DND-41 (cell line): Measurements from ENCODE around the gene ATP6V0A1.
"Not testable (repeated sequence)": the region's sequence is repeated elsewhere in the genome, so short reads cannot be mapped to it uniquely, and the experiment has no call there.

Source experiments
- ATAC-seq: fragments of 200-7000 bp; cut with Tn5 transposase; 3 replicates; pipeline ENCODE4 v1.9.1; 2021; ENCODE audit warnings: low read depth; ENCODE audit not compliant: insufficient read depth
- DNase-seq: peaks from one replicate; pipeline ENCODE4 v3.0.0-alpha.2; 2020
- H2AFZ ChIP-seq: 2 replicates; pipeline ENCODE4 v1.6.0; 2012; ENCODE audit warnings: low read depth, low read length
- H3K27ac ChIP-seq: 2 replicates; pipeline ENCODE4 v1.5.1; 2012; ENCODE audit warnings: low read length, inconsistent platforms
- H3K27me3 ChIP-seq: fragments of 200-600 bp; sonication (generic); 2 replicates; pipeline ENCODE4 v1.6.0; 2012; ENCODE audit warnings: low read length, mild to moderate bottlenecking, inconsistent platforms; ENCODE audit not compliant: insufficient read depth, poor library complexity
- H3K36me3 ChIP-seq: 2 replicates; pipeline ENCODE4 v1.5.1; 2012; ENCODE audit warnings: low read length, inconsistent platforms; ENCODE audit not compliant: insufficient read depth
- H3K4me1 ChIP-seq: 2 replicates; pipeline ENCODE4 v1.5.1; 2012; ENCODE audit warnings: mild to moderate bottlenecking, low read length; ENCODE audit not compliant: insufficient read depth
- H3K4me2 ChIP-seq: 2 replicates; pipeline ENCODE4 v1.6.0; 2012; ENCODE audit warnings: mild to moderate bottlenecking, moderate library complexity, low read length, inconsistent platforms; ENCODE audit not compliant: insufficient read depth
- H3K4me3 ChIP-seq, 2 experiments: fragments of 200-600 bp in 1 of 2; shearing (Covaris generic) in 1 of 2; 2 replicates each; pipeline ENCODE4 v1.5.1; 2012 to 2016; ENCODE audit warnings: inconsistent platforms in 2 of 2, low read length in 2 of 2, mild to moderate bottlenecking in 2 of 2, low read depth in 1 of 2, moderate library complexity in 1 of 2
- H3K79me2 ChIP-seq: 2 replicates; pipeline ENCODE4 v1.6.0; 2012; ENCODE audit warnings: low read length, inconsistent platforms; ENCODE audit not compliant: insufficient read depth
- H3K9ac ChIP-seq: 2 replicates; pipeline ENCODE4 v1.6.0; 2012; ENCODE audit warnings: low read depth, mild to moderate bottlenecking, inconsistent platforms, low read length, moderate library complexity
- H3K9me3 ChIP-seq: 2 replicates; pipeline ENCODE4 v1.5.1; 2012; ENCODE audit warnings: low read length, moderate library complexity, mild to moderate bottlenecking, inconsistent platforms; ENCODE audit not compliant: insufficient read depth, severe bottlenecking
- H4K20me1 ChIP-seq: 2 replicates; pipeline ENCODE4 v1.6.0; 2012; ENCODE audit warnings: low read length; ENCODE audit not compliant: insufficient read depth
- EZH2 ChIP-seq: IDR thresholded peaks from 3 replicates; pipeline ENCODE4 v1.6.1; 2012; ENCODE audit warnings: borderline replicate concordance, low read depth, mild to moderate bottlenecking, moderate library complexity, low read length, inconsistent platforms; ENCODE audit not compliant: severe bottlenecking
- TF ChIP-seq, protein P1 (sequence below): IDR thresholded peaks from 2 replicates; pipeline ENCODE4 v1.5.1; 2012; ENCODE audit warnings: borderline replicate concordance, low read length, moderate library complexity, mild to moderate bottlenecking; ENCODE audit not compliant: poor library complexity, severe bottlenecking; ENCODE audit errors: extremely low read depth

The ATP6V0A1 gene

GRCh38 chr17:42537156-42537805 is 78.6 kb downstream of the ATP6V0A1 start:
- H3K27me3 ChIP-seq, result no peaks in the 10 kb centered on the region
- peak overlapping the region; percentile 36 to 67; a peak in 3 of 4 replicates for H3K4me3 ChIP-seq
- peaks cover 21% of the 10 kb centered on the region for H3K36me3 ChIP-seq
- H4K20me1 ChIP-seq, result peaks cover 7% of the 10 kb centered on the region; the same call in 1 of the 2 replicates
- no peaks in the 10 kb centered on the region for H3K9me3 ChIP-seq
- ATAC-seq, result no peak
- H3K4me1 ChIP-seq, result peaks cover 39% of the 10 kb centered on the region
- H3K79me2 ChIP-seq, result peaks cover 10% of the 10 kb centered on the region
- TF ChIP-seq EZH2, result no peak
- TF ChIP-seq, protein P1, sequence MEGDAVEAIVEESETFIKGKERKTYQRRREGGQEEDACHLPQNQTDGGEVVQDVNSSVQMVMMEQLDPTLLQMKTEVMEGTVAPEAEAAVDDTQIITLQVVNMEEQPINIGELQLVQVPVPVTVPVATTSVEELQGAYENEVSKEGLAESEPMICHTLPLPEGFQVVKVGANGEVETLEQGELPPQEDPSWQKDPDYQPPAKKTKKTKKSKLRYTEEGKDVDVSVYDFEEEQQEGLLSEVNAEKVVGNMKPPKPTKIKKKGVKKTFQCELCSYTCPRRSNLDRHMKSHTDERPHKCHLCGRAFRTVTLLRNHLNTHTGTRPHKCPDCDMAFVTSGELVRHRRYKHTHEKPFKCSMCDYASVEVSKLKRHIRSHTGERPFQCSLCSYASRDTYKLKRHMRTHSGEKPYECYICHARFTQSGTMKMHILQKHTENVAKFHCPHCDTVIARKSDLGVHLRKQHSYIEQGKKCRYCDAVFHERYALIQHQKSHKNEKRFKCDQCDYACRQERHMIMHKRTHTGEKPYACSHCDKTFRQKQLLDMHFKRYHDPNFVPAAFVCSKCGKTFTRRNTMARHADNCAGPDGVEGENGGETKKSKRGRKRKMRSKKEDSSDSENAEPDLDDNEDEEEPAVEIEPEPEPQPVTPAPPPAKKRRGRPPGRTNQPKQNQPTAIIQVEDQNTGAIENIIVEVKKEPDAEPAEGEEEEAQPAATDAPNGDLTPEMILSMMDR, result no peak
- H3K4me2 ChIP-seq, result peak overlapping the region; percentile 77
- no peak for DNase-seq
- peak overlapping the region; percentile 71 for H3K9ac ChIP-seq
- H2AFZ ChIP-seq, result no peak overlapping the region
- H3K27ac ChIP-seq, result peak overlapping the region; percentile 59

GRCh38 chr17:42537826-42538451 is 79.3 kb downstream of the ATP6V0A1 start:
- Histone ChIP-seq H3K36me3 (peaks cover 25% of the 10 kb centered on the region), H3K4me3 (no peak overlapping the region), H2AFZ (no peak overlapping the region), H4K20me1 (peaks cover 7% of the 10 kb centered on the region; the same call in 1 of the 2 replicates), H3K9me3 (no peaks in the 10 kb centered on the region), H3K27me3 (no peaks in the 10 kb centered on the region), H3K9ac (no peak overlapping the region), H3K4me1 (peaks cover 35% of the 10 kb centered on the region), H3K27ac (no peak overlapping the region), H3K4me2 (peak overlapping the region; percentile 30; the same call in 1 of the 2 replicates), H3K79me2 (peaks cover 10% of the 10 kb centered on the region)
- DNase-seq (no peak), ATAC-seq (no peak)
- TF ChIP-seq, protein P1, result no peak
- no peak for TF ChIP-seq EZH2

GRCh38 chr17:42538482-42538881 is 79.8 kb downstream of the ATP6V0A1 start:
- Histone ChIP-seq H3K27ac (no peak overlapping the region), H3K4me2 (no peak overlapping the region), H2AFZ (no peak overlapping the region), H3K27me3 (no peaks in the 10 kb centered on the region), H3K79me2 (peaks cover 10% of the 10 kb centered on the region), H3K4me3 (no peak overlapping the region), H3K9me3 (no peaks in the 10 kb centered on the region), H3K9ac (no peak overlapping the region), H3K36me3 (peaks cover 31% of the 10 kb centered on the region), H3K4me1 (peaks cover 30% of the 10 kb centered on the region), H4K20me1 (peaks cover 7% of the 10 kb centered on the region; the same call in 1 of the 2 replicates)
- DNase-seq, result no peak
- no peak for ATAC-seq
- TF ChIP-seq, protein P1, result no peak
- TF ChIP-seq EZH2, result no peak

GRCh38 chr17:42540558-42540957 is 81.9 kb downstream of the ATP6V0A1 start:
- not testable (repeated sequence) for H3K27ac ChIP-seq, H3K79me2 ChIP-seq, DNase-seq, H4K20me1 ChIP-seq, H3K9ac ChIP-seq, H3K27me3 ChIP-seq, H3K4me3 ChIP-seq, H3K4me2 ChIP-seq, ATAC-seq, H2AFZ ChIP-seq, H3K9me3 ChIP-seq
- Histone ChIP-seq H3K4me1 (peaks cover 20% of the 10 kb centered on the region), H3K36me3 (peaks cover 35% of the 10 kb centered on the region)
